IMR-90 (cell line): ENCODE measurements around the gene S1PR3. TPM values are rescaled to one million over a fixed set of nuclear protein-coding genes. Genes with fewer than 3 reads are reported as not detected.

Source experiments
- ATAC-seq: fragments of 200-7000 bp; cut with Tn5 transposase; 2 replicates; pipeline ENCODE4 v1.9.1; 2020; ENCODE audit warnings: low read depth, mild to moderate bottlenecking, moderate library complexity
- BruUV-seq: library from RNA; stranded (reverse); fragments of 400-500 nt; replicated peaks from 2 replicates; lab custom pipeline; 2021; lab: Mats Ljungman, UMichigan
- CTCF ChIA-PET: fragments of 300-600 bp; formaldehyde crosslinking; extraction: SDS; loops from one replicate; lab custom pipeline; 2021; ENCODE audit warnings: antibody characterized with exemption; lab: Yijun Ruan, JAX
- POLR2A ChIA-PET: fragments of 300-600 bp; sonication (Branson Sonifier 250); formaldehyde crosslinking; loops from one replicate; lab custom pipeline; 2022; ENCODE audit warnings: antibody characterized with exemption; ENCODE audit not compliant: unreplicated experiment; lab: Charles Lee
- DNase-seq: peaks from one replicate; pipeline ENCODE4 v3.0.0; 2013
- H2AFZ ChIP-seq: replicated peaks from 2 replicates; pipeline ENCODE3; 2013; ENCODE audit warnings: low read length, mild to moderate bottlenecking; ENCODE audit not compliant: poor library complexity
- H2AK5ac ChIP-seq: 2 replicates; pipeline ENCODE4 v1.6.1; 2013; ENCODE audit warnings: low read depth, low read length, inconsistent platforms
- H2AK9ac ChIP-seq: replicated peaks from 2 replicates; pipeline ENCODE3; 2013; ENCODE audit warnings: mild to moderate bottlenecking, low read depth, low read length, moderate library complexity; ENCODE audit not compliant: poor library complexity
- H2BK120ac ChIP-seq: 2 replicates; pipeline ENCODE4 v1.6.1; 2013; ENCODE audit warnings: low read depth, low read length, inconsistent platforms
- H2BK15ac ChIP-seq: 3 replicates; pipeline ENCODE4 v1.6.1; 2013; ENCODE audit warnings: low read depth, low read length, inconsistent platforms
- H2BK20ac ChIP-seq: 2 replicates; pipeline ENCODE4 v1.6.1; 2013; ENCODE audit warnings: low read depth, mild to moderate bottlenecking, inconsistent platforms, low read length, moderate library complexity
- H2BK5ac ChIP-seq: 2 replicates; pipeline ENCODE4 v1.6.1; 2013; ENCODE audit warnings: mild to moderate bottlenecking, low read depth, low read length, inconsistent platforms; ENCODE audit not compliant: poor library complexity, severe bottlenecking
- H3K14ac ChIP-seq: replicated peaks from 2 replicates; pipeline ENCODE4 v1.6.1; 2013; ENCODE audit warnings: low read depth, low read length, inconsistent platforms
- H3K18ac ChIP-seq: 2 replicates; pipeline ENCODE4 v1.6.1; 2013; ENCODE audit warnings: low read depth, low read length, control low read depth
- H3K23ac ChIP-seq: 2 replicates; pipeline ENCODE4 v1.6.1; 2013; ENCODE audit warnings: low read depth, low read length, inconsistent platforms
- H3K27ac ChIP-seq: 2 replicates; pipeline ENCODE4 v1.5.1; 2013; ENCODE audit warnings: mild to moderate bottlenecking, control low read depth, low read length; ENCODE audit not compliant: insufficient read depth
- H3K27me3 ChIP-seq: 2 replicates; pipeline ENCODE4 v1.6.1; 2013; ENCODE audit warnings: low read length; ENCODE audit not compliant: control insufficient read depth, insufficient read depth
- H3K36me3 ChIP-seq: 2 replicates; pipeline ENCODE4 v1.6.1; 2013; ENCODE audit warnings: low read length, mixed read lengths; ENCODE audit not compliant: control insufficient read depth, insufficient read depth
- H3K4ac ChIP-seq: 2 replicates; pipeline ENCODE4 v1.6.1; 2013; ENCODE audit warnings: low read depth, low read length, inconsistent platforms
- H3K4me1 ChIP-seq: 2 replicates; pipeline ENCODE4 v1.6.1; 2013; ENCODE audit warnings: low read length, mixed read lengths; ENCODE audit not compliant: control insufficient read depth, insufficient read depth
- H3K4me2 ChIP-seq: 2 replicates; pipeline ENCODE4 v1.6.1; 2013; ENCODE audit warnings: low read depth, mild to moderate bottlenecking, control low read depth, low read length, moderate library complexity
- H3K4me3 ChIP-seq: 2 replicates; pipeline ENCODE4 v1.5.1; 2013; ENCODE audit warnings: low read depth, mild to moderate bottlenecking, control low read depth, low read length, moderate library complexity; ENCODE audit not compliant: insufficient read depth
- H3K56ac ChIP-seq: 2 replicates; pipeline ENCODE4 v1.6.1; 2013; ENCODE audit warnings: low read length, inconsistent platforms; ENCODE audit not compliant: insufficient read depth; ENCODE audit errors: extremely low read depth
- H3K79me1 ChIP-seq, 2 experiments: 2 replicates each; pipeline ENCODE4 v1.6.1; 2013; ENCODE audit warnings: low read length in 2 of 2, inconsistent platforms in 1 of 2, low read depth in 1 of 2
- H3K9ac ChIP-seq: 2 replicates; pipeline ENCODE4 v1.6.1; 2013; ENCODE audit warnings: low read depth, low read length, control low read depth
- H3K9me1 ChIP-seq: 2 replicates; pipeline ENCODE4 v1.6.1; 2013; ENCODE audit warnings: low read length, inconsistent platforms; ENCODE audit not compliant: insufficient read depth
- H3K9me3 ChIP-seq: 2 replicates; pipeline ENCODE4 v1.6.1; 2013; ENCODE audit warnings: low read length; ENCODE audit not compliant: control insufficient read depth, insufficient read depth
- H4K20me1 ChIP-seq: 2 replicates; pipeline ENCODE4 v1.6.1; 2013; ENCODE audit warnings: low read length, inconsistent platforms; ENCODE audit not compliant: insufficient read depth
- H4K5ac ChIP-seq: 2 replicates; pipeline ENCODE4 v1.6.1; 2013; ENCODE audit warnings: mild to moderate bottlenecking, low read depth, low read length, control low read depth
- H4K8ac ChIP-seq, 2 experiments: 2 replicates each; pipeline ENCODE4 v1.6.1; 2013; ENCODE audit warnings: low read depth in 2 of 2, low read length in 2 of 2, control low read depth in 1 of 2, inconsistent platforms in 1 of 2
- H4K91ac ChIP-seq: 2 replicates; pipeline ENCODE4 v1.6.1; 2013; ENCODE audit warnings: low read depth, low read length, inconsistent platforms; ENCODE audit not compliant: insufficient read depth
- BHLHE40 ChIP-seq: fragments of 150-350 bp; IDR thresholded peaks from 2 replicates; pipeline ENCODE4 v1.6.1; 2016; ENCODE audit warnings: mild to moderate bottlenecking, low read depth, low read length
- CHD1 ChIP-seq: IDR thresholded peaks from 2 replicates; pipeline ENCODE4 v1.6.1; 2012; ENCODE audit warnings: low read depth, low read length, improper control_type of control experiment
- FOS ChIP-seq: fragments of 150-350 bp; IDR thresholded peaks from 2 replicates; pipeline ENCODE4 v1.6.1; 2016; ENCODE audit warnings: low read depth, low read length
- MAFK ChIP-seq: IDR thresholded peaks from 2 replicates; pipeline ENCODE4 v1.6.1; 2012; ENCODE audit warnings: low read depth, low read length, improper control_type of control experiment
- MAZ ChIP-seq: IDR thresholded peaks from 2 replicates; pipeline ENCODE4 v1.6.1; 2012; ENCODE audit warnings: low read depth, mild to moderate bottlenecking, low read length, improper control_type of control experiment, moderate library complexity, borderline replicate concordance
- MXI1 ChIP-seq: IDR thresholded peaks from 2 replicates; pipeline ENCODE4 v1.6.1; 2012; ENCODE audit warnings: low read depth, mild to moderate bottlenecking, low read length, moderate library complexity, borderline replicate concordance
- NFE2L2 ChIP-seq: fragments of 150-350 bp; IDR thresholded peaks from 2 replicates; pipeline ENCODE4 v1.6.1; 2016; ENCODE audit warnings: low read depth, mild to moderate bottlenecking, low read length
- POLR2A ChIP-seq: IDR thresholded peaks from 2 replicates; pipeline ENCODE4 v1.6.1; 2012; ENCODE audit warnings: mild to moderate bottlenecking, low read depth, low read length
- RCOR1 ChIP-seq: IDR thresholded peaks from 2 replicates; pipeline ENCODE4 v1.6.1; 2012; ENCODE audit warnings: mild to moderate bottlenecking, low read length, improper control_type of control experiment; ENCODE audit not compliant: insufficient replicate concordance
- SMC3 ChIP-seq: fragments of 150-350 bp; IDR thresholded peaks from 2 replicates; pipeline ENCODE4 v1.6.1; 2016; ENCODE audit warnings: low read depth, mild to moderate bottlenecking, antibody characterized with exemption, low read length, moderate library complexity
- WGBS, 2 experiments: methylation state at CpG; one replicate each; pipeline versions ENCODE4 v1.1.5 to v1.1.7; 2013; ENCODE audit warnings: missing lambda C conversion rate in 2 of 2; ENCODE audit not compliant: insufficient read length in 1 of 2; ENCODE audit errors: extremely low coverage in 2 of 2; 5-methylcytosine and 5-hydroxymethylcytosine counted together
- dilution Hi-C: fragments of 300-500 bp; cut with HindIII; formaldehyde crosslinking; loops from one replicate; pipeline ENCODE4 v1.14.3; 2018; ENCODE audit warnings: low sequenced_read_pairs; ENCODE audit not compliant: unreplicated experiment
- in situ Hi-C: fragments of 300-500 bp; cut with MboI; formaldehyde crosslinking; loops from 3 replicates; pipeline ENCODE4 v1.14.3; 2019; ENCODE audit warnings: low sequenced_read_pairs, inconsistent platforms, mixed read lengths
- intact Hi-C: fragments of 100-400 bp; cut with micrococcal nuclease; formaldehyde crosslinking; loops from 2 replicates; pipeline ENCODE4 v1.10.0; 2022
- polyA plus RNA-seq, 3 experiments: library from polyadenylated mRNA; depleted of rRNA; stranded (reverse); fragments of >200 nt; gene quantifications; 2 replicates each; pipeline ENCODE4 v1.2.3, GENCODE V29; 2012; ENCODE audit warnings: low replicate concordance in 1 of 3
- total RNA-seq: library from RNA; depleted of rRNA; stranded (reverse); fragments of >200 nt; gene quantifications from 2 replicates; pipeline ENCODE4 v1.2.3, GENCODE V29; 2012
- TF ChIP-seq, protein P1 (sequence below): conservative IDR thresholded peaks from 2 replicates; pipeline ENCODE4 v1.5.1; 2012; ENCODE audit warnings: mild to moderate bottlenecking, low read depth, low read length, improper control_type of control experiment
- TF ChIP-seq, protein P2 (sequence below): fragments of 150-350 bp; IDR thresholded peaks from 2 replicates; pipeline ENCODE4 v1.6.1; 2017; ENCODE audit warnings: mild to moderate bottlenecking, antibody characterized with exemption, low read length, low read depth
- TF ChIP-seq, protein P3 (sequence below): fragments of 150-350 bp; IDR thresholded peaks from 2 replicates; pipeline ENCODE4 v1.6.1; 2016; ENCODE audit warnings: low read depth, mild to moderate bottlenecking, low read length, moderate library complexity, borderline replicate concordance

The S1PR3 gene
- total and polyA plus RNA-seq, 2 of the 4 experiments (the other 2 are of a cell fraction) = 28.4 to 28.7 TPM

DNA sequence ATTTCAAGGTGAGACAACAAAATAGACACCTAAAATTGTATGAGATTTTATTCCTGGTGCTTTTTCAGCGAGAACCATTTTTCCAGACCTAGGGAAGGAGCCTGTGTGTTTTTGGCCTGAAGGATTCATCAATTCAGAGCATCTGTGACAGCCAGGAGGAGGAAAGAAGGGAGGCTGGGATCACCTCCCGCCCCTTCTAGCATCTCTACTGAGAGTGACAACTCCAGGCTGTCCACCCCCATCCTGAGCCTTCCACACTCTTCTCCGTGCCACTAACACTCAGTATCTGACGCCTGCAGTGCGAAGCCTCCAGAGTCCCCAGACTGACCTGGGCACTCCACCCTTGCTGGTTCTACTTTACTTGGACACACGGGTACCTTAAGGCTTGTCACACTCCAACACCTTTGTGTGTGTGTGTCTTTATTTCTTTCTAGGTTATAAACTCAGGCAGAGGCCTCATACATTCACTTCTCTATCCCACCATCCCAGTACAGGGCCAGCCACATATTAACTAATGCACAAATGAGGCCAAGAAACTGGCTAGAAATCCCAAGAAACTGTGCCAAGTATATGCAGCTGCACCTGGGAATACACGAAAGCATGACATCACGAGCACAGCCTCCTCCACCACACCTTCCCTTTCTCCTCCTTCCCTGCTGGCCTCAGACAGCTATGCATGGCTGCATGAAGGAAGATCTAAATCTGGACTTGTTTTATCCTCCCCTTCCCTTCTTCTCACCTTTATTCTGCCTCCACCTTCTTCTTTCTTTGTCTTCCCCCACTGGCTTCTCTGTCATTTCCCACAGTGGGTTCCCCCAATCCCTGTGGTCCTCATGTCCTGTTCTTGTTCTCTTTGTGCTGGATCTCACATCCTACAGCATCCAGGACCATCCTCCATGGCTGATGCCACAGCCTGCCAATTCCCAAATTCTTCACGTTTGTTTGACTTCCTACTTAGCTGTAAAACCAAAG is 16.0 kb downstream of the S1PR3 start:
- intact Hi-C loops (loop anchor here (5.0 kb wide), 1 partner anchor 170 kb away; the partner anchor contains the start of gene SHC3), dilution Hi-C loops (no loop called here), in situ Hi-C loops (loop anchor here (10.0 to 25.0 kb wide), 3 partner anchors 812 to 1320 kb away; partner anchors contain the start of gene CDK20)
- H3K4me1 ChIP-seq = no peaks in the 10 kb centered on the region
- no peak overlapping the region for H2AFZ ChIP-seq
- no peak overlapping the region for H3K27ac ChIP-seq
- no peak overlapping the region for H3K9ac ChIP-seq
- ChIA-PET POLR2A (no interaction called here), CTCF (no interaction called here)
- H3K9me3 ChIP-seq = no peaks in the 10 kb centered on the region
- DNase-seq = no peak
- no peak overlapping the region for H3K4ac ChIP-seq
- no peak overlapping the region for H2BK5ac ChIP-seq
- no TSS peak for BruUV-seq
- H3K36me3 ChIP-seq = peaks cover 22% of the 10 kb centered on the region
- H2BK15ac ChIP-seq = no peak overlapping the region
- no peak overlapping the region for H3K14ac ChIP-seq
- H3K4me2 ChIP-seq = no peak overlapping the region
- no peak overlapping the region for H2BK20ac ChIP-seq
- no peak overlapping the region for H3K56ac ChIP-seq
- H3K27me3 ChIP-seq = no peaks in the 10 kb centered on the region
- no peak overlapping the region for H3K4me3 ChIP-seq
- no peak for ATAC-seq
- H4K5ac ChIP-seq = no peak overlapping the region
- H2BK120ac ChIP-seq = no peak overlapping the region
- no peak overlapping the region for H2AK9ac ChIP-seq
- no peak overlapping the region for H4K91ac ChIP-seq
- H3K9me1 ChIP-seq = peaks cover 5% of the 10 kb centered on the region; the same call in 1 of the 2 replicates
- no peaks in the 10 kb centered on the region for H4K20me1 ChIP-seq
- H2AK5ac ChIP-seq = no peak overlapping the region
- H3K18ac ChIP-seq = no peak overlapping the region
- 0 out of 4 replicates have a peak, but pooled peaks cover 0 to 3% of the 10 kb centered on the region in 2 experiments for H3K79me1 ChIP-seq
- 100% methylated on average over 1 of the region's 9 CpGs; no CpG with 5 or more reads in 1 of the 2 experiments for WGBS, 2 experiments
- no peak overlapping the region for H3K23ac ChIP-seq
- H4K8ac ChIP-seq = no peak overlapping the region
- TF ChIP-seq NFE2L2 (no peak), CHD1 (no peak), RCOR1 (no peak), SMC3 (no peak), MAZ (no peak), BHLHE40 (no peak), POLR2A (no peak), MAFK (no peak), FOS (no peak), MXI1 (no peak)
- TF ChIP-seq, protein P1, sequence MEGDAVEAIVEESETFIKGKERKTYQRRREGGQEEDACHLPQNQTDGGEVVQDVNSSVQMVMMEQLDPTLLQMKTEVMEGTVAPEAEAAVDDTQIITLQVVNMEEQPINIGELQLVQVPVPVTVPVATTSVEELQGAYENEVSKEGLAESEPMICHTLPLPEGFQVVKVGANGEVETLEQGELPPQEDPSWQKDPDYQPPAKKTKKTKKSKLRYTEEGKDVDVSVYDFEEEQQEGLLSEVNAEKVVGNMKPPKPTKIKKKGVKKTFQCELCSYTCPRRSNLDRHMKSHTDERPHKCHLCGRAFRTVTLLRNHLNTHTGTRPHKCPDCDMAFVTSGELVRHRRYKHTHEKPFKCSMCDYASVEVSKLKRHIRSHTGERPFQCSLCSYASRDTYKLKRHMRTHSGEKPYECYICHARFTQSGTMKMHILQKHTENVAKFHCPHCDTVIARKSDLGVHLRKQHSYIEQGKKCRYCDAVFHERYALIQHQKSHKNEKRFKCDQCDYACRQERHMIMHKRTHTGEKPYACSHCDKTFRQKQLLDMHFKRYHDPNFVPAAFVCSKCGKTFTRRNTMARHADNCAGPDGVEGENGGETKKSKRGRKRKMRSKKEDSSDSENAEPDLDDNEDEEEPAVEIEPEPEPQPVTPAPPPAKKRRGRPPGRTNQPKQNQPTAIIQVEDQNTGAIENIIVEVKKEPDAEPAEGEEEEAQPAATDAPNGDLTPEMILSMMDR = no peak
- TF ChIP-seq, protein P2, sequence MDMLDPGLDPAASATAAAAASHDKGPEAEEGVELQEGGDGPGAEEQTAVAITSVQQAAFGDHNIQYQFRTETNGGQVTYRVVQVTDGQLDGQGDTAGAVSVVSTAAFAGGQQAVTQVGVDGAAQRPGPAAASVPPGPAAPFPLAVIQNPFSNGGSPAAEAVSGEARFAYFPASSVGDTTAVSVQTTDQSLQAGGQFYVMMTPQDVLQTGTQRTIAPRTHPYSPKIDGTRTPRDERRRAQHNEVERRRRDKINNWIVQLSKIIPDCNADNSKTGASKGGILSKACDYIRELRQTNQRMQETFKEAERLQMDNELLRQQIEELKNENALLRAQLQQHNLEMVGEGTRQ = no peak
- TF ChIP-seq, protein P3, sequence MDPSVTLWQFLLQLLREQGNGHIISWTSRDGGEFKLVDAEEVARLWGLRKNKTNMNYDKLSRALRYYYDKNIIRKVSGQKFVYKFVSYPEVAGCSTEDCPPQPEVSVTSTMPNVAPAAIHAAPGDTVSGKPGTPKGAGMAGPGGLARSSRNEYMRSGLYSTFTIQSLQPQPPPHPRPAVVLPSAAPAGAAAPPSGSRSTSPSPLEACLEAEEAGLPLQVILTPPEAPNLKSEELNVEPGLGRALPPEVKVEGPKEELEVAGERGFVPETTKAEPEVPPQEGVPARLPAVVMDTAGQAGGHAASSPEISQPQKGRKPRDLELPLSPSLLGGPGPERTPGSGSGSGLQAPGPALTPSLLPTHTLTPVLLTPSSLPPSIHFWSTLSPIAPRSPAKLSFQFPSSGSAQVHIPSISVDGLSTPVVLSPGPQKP = no peak
